Measurements from ENCODE around the gene GLIPR2.
"Not testable (repeated sequence)": the region's sequence is repeated elsewhere in the genome, so short reads cannot be mapped to it uniquely, and the experiment has no call there.

Gene GLIPR2

GRCh38 chr9:36128349-36128748, 8.2 kb upstream of the GLIPR2 start:
- H3K4me3 ChIP-seq (ENCODE audit: control insufficient read depth, low read depth, low read length): no peak overlapping the region
- DNase-seq (ENCODE audit: low read depth): no peak
- TF ChIP-seq CTCF (IDR thresholded peaks at IDR 0.05; ENCODE audit: control insufficient read depth, insufficient read depth, low read depth, low read length, missing control alignments): no peak

DNA sequence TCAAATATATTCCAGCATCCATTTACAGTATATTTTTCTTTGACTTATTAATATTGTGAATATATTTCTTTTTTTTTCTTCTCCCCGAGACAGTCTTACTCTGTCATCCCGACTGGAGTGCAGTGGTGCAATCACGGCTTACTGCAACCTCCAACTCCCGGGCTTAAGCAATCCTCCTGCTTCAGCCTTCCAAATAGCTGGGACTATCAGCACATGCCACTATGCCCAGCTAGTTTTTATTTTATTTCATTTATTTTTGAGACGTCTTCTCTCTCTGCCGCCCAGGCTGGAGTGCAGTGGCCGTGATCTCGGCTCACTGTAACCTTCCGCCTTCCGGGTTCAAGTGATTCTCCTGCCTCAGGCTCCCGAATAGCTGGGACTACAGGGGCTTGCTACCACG, 7.4 kb upstream of the GLIPR2 start:
- TF ChIP-seq CTCF (IDR thresholded peaks at IDR 0.05; ENCODE audit: control insufficient read depth, insufficient read depth, low read depth, low read length, missing control alignments): no peak
- no peak for DNase-seq (ENCODE audit: low read depth)

DNA sequence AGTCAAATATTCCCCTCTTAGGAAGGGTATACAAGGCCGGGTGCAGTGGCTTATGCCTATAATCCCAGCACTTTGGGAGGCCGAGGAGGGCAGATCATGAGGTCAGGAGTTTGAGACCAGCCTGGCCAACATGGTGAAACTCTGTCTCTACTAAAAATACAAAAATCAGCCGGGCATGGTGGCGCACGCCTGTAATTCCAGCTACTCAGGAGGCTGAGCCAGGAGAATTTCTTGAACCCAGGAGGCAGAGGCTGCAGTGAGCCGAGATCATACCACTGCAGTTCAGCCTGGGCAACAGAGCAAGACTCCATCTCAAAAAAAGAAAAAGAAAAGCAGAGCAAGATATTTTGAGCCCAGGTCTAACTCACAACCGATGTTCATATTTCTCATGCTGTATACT, 4.9 kb upstream of the GLIPR2 start:
- not testable (repeated sequence) for DNase-seq (ENCODE audit: low read depth); H3K4me3 ChIP-seq (ENCODE audit: control insufficient read depth, low read depth, low read length)

More for the DNA sequence above, 7.4 kb upstream of the GLIPR2 start:
- H3K4me3 ChIP-seq (ENCODE audit: control insufficient read depth, low read depth, low read length): no peak overlapping the region

- TF ChIP-seq CTCF (IDR thresholded peaks at IDR 0.05; ENCODE audit: control insufficient read depth, insufficient read depth, low read depth, low read length, missing control alignments): no peak
- DNase-seq (ENCODE audit: low read depth): no peak
- H3K4me3 ChIP-seq (ENCODE audit: control insufficient read depth, low read depth, low read length): no peak overlapping the region
Measured at GRCh38 chr9:36132086-36132485, 4.4 kb upstream of the GLIPR2 start.

DNA sequence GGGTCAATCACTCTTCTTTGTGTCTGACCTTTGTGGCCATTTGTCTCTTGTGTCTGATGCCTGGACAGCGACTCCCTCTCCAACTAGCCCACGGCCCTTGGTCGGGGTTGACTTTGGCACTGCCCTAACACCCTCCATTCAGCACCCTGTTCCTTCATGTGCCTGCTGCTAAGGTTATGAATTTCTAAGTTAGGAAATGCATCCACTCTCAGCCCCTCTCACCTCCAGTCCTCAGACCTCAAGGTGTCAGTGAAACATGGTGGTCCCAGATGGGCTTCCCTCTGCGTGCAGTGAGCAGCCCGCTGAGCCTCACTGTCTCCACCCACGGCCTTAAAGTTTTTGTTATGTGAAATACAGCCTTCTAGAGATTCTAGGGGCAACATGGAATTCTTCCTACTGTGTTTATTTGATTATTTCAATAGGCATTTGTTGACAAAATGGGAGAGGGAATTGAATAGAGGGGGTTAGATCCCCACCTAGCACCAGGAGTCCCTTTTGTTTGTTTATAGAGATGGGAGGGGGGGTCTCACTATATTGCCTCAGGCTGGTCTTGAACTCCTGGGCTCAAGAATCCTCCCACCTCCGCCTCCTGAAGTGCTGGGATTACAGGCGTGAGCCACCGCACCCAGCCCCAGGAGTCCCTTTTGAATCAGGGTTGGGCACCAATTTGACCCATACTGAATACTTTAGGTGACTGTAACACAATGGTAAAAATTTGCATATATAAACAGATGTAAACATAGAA, 1.6 kb upstream of the GLIPR2 start:
- no peak overlapping the region for H3K4me3 ChIP-seq (ENCODE audit: control insufficient read depth, low read depth, low read length)
- TF ChIP-seq CTCF (IDR thresholded peaks at IDR 0.05; ENCODE audit: control insufficient read depth, insufficient read depth, low read depth, low read length, missing control alignments): no peak
- DNase-seq (ENCODE audit: low read depth): no peak

GRCh38 chr9:36135741-36136271, 727 bp upstream of the GLIPR2 start:
- H3K4me3 ChIP-seq (ENCODE audit: control insufficient read depth, low read depth, low read length): peak overlapping the region; percentile 48
- no peak for DNase-seq (ENCODE audit: low read depth)
- no peak for TF ChIP-seq CTCF (IDR thresholded peaks at IDR 0.05; ENCODE audit: control insufficient read depth, insufficient read depth, low read depth, low read length, missing control alignments)

GRCh38 chr9:36136894-36137391, 410 bp downstream of the GLIPR2 start:
- H3K4me3 ChIP-seq (ENCODE audit: control insufficient read depth, low read depth, low read length): peak overlapping the region; percentile 48
- no peak for TF ChIP-seq CTCF (IDR thresholded peaks at IDR 0.05; ENCODE audit: control insufficient read depth, insufficient read depth, low read depth, low read length, missing control alignments)
- no peak for DNase-seq (ENCODE audit: low read depth)

Data from AG09309 (cell line).